Dermis microvascular lymphatic vessel endothelial cell (primary cell): ENCODE results near the gene DDHD1. TPM values are rescaled to one million over a fixed set of nuclear protein-coding genes. Genes with fewer than 3 reads are reported as not detected.
A peak's percentile ranks its signal among the peaks of the same experiment; 100 is the strongest.
"Not testable (repeated sequence)": the region's sequence is repeated elsewhere in the genome, so short reads cannot be mapped to it uniquely, and the experiment has no call there.

Experiments used
- DNase-seq, 2 donors: peaks; one replicate each; pipeline versions ENCODE4 v3.0.0 to v3.0.0-alpha.2; 2010; ENCODE audit warnings: low read depth in 2 of 2
- total RNA-seq: library from RNA; depleted of rRNA; stranded (reverse); fragments of >200 nt; gene quantifications from 2 replicates; pipeline ENCODE4 v1.2.1, GENCODE V29; 2014

DDHD1 gene
- total RNA-seq, 1 donor from 2014 or later: 6.4 TPM

DNA sequence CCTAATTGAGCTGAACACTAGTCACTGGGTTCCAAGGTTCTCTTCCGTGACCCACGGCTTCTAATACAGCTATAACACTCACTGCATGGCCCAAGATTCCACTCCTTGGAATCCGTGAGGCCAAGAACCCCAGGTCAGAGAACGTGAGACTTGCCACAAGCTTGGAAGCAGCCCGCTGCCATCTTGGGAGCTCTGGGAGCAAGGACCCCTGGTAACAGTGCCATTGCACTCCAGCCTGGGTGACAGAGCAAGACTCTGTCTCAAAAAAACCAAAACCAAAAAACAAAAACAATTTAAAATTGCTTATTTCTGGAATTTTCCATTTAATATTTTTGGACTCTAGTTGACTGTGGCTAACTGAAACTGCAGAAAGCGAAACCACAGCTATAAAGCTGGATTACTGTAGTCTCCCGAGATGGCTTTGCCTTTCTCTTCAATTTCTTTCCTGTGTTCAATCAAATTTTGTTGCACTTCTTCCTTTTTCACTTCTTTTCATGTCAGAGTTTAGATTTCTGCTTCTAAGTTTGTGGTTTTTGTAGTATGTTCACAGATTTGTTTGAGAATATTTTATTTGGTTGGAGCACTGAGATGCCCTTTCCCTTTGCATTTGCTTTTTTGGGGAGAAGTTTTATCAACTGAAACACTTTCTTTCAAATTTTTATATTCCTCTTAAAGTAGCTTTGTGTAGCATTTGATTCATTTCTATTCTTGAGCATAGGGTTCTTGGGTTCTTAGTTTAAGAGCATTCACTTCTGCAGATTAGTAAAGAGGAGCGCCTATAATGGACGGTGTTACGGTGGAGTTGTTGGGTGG, 44.6 kb downstream of the DDHD1 start:
- no peak for DNase-seq

DNA sequence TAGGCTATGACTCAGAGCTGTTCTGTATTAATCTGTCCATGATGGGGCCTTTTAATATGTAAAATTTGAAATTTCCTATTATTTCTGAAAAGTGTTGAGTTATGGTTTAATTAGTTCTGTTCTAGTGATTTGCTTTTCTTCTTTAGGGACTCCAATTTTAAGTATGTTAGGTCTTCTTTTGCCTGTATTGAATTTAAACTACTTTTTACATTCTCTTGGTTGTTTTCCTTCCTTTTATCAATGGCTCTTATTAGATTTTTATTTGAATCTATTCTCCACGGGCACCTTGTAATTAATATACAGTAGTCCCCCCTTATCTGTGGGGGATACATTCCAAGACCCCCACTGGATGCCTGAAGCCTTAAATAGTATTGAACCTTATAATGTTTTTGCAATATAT, 46.4 kb downstream of the DDHD1 start:
- DNase-seq: no peak

DNA sequence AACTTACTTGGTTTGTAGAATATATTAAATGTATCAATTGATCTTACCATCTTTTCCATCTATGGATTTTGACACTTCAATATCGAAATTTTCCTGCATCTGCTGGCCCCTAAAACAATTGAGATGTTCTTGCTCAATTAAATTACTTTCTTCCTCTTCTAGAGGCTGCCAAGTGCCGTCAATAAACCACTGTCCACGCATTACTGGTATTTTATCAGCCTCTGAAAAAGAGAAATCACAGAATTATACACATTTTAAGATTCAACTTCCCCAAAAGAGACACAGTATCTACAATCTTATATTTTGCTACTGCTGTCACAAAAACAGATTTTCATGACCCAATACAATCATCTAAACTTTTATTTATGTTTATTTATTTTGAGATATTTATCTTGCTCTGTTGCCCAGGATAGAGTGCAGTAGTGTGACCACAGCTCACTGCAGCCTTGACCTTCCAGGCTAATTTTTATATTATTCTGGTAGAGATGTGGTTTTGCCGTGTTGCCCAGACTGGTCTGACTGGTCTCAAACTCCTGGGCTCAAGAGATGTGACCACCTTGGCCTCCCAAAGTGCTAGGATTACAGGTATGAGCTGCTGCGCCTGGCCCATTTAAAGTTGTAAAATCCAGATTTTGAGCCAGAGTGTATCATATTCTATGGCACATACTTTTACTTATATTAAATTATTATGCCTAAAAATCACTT, 49.3 kb downstream of the DDHD1 start:
- no peak for DNase-seq

DNA sequence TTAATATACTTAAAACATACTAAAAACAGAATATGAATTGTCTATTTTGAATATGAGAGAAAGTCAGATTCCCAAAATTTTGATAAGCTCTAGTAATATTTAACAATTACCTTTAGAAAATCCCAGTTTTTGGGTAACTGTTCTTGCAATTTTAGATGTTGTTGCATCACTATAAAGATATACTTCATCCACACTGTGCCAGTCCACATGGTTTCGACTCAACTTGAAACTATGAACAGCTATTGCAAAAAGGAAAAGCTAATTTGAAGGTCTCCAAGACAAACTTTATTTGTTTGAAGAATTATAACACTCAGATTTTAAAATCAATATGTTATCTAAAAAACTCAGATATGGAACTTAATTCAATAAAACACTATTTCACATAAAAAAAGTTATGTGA, 59.9 kb downstream of the DDHD1 start:
- no peak for DNase-seq

DNA sequence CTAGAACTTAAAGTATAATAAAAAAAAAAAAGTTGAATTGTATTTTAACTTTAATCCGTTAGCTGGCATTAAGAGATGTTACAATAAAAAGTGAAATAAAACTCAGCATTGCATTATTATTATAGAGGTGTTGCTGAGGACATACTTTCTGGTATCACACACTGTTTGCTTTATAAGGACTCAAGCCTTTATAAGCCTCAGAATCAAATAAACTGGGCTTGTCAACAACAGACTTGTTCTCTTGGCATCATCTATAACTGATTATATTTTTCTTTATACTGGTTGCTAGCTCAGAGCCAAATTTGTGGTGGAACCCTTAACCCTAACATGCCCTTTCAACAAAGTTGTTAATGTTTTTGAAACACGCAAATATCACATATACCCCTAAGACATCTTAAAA, 62.3 kb downstream of the DDHD1 start:
- no peak for DNase-seq

DNA sequence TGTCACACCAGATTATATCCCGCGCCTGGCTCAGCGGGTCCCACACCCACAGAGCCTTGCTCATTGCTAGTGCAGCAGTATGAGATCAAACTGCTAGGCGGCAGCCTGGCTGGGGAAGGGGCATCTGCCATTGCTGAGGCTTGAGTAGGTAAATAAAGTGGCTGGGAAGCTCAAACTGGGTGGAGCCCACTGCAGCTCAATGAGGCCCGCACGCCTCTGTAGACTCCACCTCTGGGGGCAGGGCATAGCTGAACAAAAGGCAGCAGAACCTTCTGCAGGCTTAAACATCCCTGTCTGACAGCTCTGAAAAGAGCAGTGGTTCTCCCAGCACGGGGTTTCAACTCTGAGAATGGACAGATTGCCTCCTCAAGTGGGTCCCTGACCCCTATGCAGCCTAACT, 68.2 kb downstream of the DDHD1 start:
- not testable (repeated sequence) for DNase-seq

DNA sequence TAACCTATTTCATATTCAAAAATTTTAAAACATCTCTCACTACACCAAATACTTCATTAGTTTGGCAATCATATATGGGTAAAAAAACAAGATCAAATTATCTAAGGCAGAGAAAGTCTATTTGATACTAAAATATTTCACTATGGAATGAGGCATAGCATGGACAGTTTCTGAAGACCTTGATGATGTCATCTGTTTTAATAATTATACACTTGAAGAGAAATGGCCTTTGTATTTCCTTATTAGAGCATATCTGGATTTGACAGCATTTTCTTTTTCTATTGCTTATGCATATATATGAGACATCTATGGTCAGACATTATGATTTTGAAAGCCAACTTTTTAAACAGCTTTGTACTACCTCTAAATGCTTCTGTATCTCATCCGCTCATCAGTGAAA, 88.6 kb downstream of the DDHD1 start:
- no peak for DNase-seq

DNA sequence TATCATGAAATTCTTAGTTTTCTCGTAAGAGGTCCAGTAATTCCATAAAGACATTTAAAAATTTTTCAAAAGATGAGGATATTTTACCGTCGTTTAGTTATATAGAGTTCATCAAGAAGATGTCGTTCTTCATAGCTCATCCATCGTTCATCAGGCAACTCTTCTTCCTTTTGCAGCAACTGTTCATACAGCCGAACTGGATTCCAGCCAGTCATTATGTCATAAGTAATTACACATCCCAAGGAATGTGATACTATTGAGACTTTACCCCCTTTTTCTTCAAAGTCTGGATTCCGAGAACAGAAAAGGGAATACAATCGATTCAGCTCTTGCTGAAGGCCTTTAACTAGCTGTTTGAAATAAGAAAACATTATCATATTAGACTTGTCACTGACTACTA, 90.3 kb downstream of the DDHD1 start:
- DNase-seq: no peak

DNA sequence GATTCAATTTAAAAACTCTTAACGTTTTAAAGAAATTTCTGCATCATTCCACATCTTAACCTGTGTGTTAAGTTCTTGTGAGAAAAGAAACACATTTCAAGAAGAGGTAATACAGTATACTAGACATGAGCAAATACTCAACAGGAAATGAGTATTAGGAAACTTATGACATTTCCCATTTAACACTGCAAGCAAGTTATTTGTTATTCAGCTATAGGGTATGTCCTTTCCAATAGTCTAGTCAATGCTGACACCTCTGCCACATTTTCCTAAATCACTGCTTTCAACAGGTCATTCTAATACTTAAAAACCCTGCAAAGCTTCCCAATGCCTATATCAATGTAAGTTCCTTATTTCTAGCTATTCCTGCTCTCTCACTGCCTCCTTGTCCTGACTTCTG, 93.1 kb downstream of the DDHD1 start:
- DNase-seq: peak in 1 of 2 donors; percentile 49

DNA sequence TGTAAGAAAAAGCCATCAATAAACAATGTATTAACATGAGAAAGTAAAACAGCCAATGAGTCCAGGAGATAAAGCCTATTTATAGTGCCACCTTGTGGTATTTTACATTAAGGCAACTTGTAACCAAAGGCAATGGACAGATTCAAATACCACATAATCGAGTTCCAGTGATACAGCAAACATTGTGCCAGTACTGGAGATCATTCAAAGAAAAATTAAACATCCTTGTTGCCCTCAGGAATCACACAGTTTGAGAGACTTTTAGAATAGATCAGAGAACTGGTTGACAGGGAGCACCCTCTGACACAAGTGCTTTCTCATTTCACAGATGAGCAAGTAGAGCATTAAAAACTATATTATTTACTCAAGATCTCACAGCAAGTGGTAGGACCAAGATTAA, 98.1 kb downstream of the DDHD1 start:
- DNase-seq: peak; percentile 51 to 56

DNA sequence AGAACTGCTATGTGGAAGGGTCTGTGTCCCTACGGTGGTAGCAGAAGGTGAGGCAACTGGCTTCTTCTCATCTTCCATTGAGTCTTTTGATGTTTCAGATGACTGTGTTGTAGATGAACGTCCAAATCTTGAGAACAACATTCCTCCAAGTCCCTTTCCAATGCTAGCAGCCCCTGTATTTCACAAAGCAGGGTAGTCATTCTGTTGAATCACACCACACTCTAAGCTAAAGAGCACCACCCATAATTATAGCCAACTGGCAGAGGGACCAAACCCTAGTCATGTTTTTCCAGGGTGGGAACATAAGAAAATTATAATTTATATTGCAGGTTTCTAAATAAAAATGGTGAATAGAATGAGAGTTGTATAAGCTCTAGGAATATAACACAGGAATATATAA, 98.7 kb downstream of the DDHD1 start:
- DNase-seq: no peak

DNA sequence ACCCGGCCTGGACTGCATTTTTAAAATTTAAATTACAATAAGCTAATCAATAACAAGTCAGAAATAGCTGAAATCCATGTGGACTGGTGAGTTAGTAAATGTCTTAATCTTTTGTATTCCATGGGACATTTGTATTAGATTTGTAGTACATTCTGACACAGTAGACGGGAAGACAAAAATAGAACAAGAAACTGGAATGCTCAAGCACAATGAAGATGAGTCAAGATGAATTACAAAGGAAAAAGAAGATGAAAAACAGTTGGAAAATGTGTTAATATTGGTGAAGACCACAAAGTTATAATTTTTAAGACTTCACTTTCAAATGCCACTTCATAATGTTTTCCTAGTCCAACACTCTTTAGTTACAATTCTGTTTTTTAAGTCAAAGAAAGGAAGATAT, 104.5 kb downstream of the DDHD1 start:
- no peak for DNase-seq

DNA sequence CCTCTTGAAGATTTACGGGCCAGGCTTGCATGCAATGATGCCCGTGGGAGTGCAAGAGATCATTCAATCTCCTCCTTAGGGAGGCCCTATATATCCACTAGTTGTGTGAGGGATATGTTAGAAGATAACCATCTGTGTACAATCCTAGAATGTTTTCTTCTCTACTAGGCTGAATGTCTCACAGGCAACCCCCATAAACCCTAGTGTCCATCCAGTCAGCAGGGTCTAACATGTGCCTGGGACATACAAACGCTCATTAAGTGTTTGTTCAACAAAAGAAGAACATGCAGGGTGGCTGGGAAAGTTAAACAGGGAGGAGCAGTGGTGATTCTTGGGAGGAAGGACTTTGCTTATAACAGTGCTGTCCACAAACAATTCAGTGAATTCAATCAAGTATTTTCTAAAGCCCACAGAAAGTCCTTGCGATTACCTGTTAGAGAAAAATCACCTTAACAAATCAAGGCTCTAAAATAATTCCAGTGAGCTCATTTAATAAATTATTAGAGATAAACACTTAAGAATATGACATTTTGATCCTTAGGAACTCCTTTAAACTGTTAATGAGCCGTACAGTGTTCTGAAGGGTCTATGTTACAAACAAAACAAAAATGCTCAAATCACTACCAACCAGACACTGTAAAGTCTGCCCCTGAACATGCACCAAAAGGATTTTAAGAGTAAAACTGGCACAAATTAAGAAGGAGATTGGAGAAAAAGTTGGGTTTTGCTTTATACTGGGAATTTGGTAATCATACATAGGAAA, 105.6 kb downstream of the DDHD1 start:
- no peak for DNase-seq

DNA sequence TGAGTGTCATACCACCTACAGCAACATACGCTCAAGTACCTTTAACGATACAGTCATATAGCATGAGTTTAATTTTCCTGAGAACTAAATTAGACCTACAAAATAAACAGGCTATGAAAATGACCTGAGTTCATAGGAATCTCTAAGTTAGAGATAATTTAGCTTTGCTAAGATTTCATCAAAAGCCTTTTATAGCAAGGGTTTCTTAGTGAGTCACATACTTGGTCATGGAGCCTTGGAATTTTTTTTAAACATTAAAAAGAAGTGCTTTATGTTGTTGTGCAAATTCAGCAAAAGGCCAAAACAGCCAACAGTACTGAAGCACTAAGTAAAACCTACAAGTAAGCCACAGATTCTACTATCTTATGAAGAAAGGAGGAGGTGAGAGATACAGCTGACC, 108.6 kb downstream of the DDHD1 start:
- DNase-seq: no peak

DNA sequence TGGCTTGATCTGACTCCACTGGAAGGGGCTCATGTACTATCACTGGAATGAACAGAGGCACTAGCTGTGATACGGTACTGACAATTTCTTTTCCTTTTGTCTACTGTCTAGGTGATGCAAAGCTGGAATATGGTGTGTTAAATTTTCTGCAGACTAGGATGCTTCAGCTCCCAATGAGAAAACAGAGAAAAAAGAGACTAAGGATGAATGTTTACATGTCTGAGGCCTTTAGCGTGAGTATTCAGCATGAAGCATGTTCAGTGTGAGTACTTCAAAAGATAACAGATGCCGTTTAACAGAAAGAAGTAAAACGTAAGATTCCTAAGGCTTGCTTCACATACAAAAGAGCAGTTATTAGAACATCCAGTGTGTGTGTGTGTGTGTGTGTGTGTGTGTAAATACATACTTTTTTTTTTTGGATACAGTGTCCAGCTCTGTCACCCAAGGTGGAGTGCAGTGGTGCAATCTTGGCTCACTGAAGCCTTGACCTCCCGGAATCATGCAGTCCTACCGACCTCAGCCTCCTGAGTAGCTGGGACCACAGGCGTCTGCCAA, 110.0 kb downstream of the DDHD1 start:
- no peak for DNase-seq

DNA sequence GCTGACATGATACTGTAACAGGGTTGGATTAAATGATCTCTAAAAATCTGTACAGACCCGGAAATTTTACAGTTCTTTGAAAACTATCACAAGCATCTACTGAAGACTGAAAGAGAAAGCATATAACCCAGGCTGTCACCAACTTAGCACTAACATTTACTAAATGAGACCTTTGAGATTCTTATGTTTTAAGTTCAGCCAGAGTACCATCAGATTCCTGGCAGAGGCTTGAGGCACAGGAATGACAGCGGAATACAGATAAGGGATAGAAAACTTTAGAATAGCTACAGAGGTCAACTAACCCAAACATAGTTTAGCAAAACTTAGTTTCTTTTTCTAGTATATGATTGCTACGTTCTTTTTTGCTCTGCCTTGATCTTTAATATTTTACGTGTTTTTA, 110.6 kb downstream of the DDHD1 start:
- peak in 1 of 2 donors; percentile 26 for DNase-seq

DNA sequence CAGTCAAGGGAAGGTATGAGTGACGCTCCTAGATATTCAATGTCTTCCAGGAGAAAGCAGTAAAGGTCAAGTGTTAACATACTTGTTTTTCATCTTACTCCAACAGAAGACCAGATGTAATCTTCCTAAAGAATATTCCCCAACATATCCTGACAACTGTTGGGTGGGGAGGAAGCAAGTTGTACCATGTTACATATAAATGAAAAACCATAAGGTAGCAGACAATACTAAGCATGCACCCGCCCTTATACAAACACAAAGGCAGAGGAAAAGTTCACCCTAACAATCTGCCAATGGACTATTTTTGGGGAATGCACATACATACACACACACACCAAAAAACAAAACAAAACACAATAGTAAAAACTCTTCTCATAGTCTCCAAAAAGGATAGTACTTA, 112.1 kb downstream of the DDHD1 start:
- DNase-seq: no peak

DNA sequence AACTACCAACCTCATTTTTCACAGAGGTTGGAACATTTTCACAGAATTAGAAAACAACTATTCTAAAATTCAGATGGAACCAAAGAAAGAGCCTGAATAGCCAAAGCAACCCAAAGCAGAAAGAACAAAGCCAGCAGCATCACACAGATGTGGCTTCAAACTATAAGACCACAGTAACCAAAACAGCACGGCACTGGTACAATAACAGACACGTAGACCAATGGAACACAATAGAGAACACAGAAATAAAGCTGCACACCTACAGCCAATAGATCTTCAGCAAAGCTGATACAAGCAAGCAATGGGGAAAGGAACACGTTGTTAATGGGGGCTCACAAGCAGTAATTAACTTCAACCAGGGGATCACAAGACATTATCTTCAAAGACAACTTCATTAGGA, 114.5 kb downstream of the DDHD1 start:
- no peak for DNase-seq

DNA sequence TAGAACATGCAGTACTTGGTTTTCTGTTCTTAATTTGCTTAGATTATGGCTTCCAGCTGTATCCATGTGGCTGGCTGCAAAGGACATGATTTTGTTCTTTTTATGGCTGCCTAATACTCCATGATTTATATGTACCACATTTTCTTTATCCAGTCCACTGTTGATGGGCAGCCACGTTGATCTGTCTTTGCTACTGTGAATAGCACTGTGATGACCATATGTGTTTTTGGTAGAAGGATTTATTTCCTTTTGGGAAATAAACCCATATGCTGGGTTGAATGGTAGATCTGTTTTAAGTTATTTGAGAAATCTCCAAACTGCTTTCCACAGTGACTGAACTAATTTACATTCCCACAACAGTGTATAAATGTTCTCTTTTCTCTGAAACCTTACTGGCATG, 116.1 kb downstream of the DDHD1 start:
- DNase-seq: no peak

DNA sequence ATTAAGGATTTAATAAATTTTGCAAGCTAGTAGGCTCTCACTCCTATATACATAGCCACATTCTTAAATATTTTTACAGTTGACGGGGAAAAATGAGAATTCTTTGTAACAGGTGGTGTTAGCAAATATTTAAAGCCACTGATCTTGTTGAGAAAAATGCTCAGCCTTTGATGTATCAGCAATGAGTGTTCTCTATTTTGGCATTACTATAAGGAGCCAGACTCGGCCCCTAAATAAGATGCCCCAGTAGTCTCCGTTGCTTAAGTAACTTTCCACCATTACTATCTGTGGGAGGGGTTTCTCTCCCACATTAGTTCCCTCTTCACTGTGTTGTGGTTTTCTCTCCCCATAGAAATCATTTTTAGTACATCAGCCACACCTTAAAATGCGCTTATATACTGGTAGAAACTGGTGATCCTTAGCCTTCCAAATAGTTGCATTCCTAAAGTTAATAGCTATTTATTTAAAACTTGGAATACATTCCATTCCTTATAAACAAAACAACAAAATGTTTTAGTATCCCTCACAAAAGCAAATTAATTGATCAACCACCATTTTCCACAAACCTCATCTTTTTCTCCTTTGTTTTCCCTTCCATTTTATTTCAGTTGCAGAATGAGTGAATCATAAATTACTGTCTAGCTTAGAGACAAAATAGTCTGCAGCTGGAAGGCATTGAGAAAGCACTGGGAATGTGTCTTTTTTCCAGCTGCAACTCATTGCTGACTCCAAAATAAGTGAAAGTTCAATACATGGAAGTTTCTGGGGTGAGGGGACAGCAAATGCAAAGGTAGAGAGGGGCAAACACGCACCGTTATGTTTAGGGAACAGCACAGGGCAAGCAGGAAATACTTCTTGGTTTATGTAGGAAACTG, 117.5 kb downstream of the DDHD1 start:
- peak; percentile 12 to 39 for DNase-seq

DNA sequence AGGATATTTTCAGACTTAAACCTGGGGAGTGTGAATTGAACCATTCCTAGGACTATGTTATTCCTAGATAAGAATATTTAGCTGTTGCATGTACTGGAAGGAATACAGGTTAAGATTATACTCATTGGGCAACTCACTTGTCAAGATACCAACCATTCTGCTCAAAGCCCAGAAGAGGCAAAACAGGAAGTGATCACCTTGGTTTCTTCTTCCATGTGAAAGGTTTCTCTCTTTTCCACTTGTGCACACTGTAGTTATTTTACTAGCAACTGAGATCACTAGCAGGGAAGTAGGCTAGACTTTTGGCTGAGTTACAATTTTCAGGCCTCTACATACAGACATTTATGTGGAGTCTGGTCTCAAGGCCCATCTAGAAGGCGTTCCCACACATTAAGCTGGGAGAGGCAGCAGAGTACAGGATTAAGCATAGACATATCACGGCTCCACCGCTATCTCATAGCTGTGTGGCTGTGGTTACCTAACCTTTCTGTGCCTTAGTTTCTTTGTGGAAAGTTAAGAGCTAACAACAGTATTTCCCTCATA, 118.4 kb downstream of the DDHD1 start:
- no peak for DNase-seq
